OCI-LY1 (cell line): ENCODE results near the gene SNX8.

ENCODE experiments used
- H2AFZ ChIP-seq: fragments of 200-600 bp; sonication (generic), shearing (Covaris generic); 2 replicates; pipeline ENCODE4 v1.6.0; 2014; ENCODE audit warnings: antibody characterized with exemption, mild to moderate bottlenecking, low read length
- H3F3A ChIP-seq: fragments of 200-600 bp; sonication (generic), shearing (Covaris generic); 2 replicates; pipeline ENCODE4 v1.6.0; 2014; ENCODE audit warnings: mild to moderate bottlenecking, antibody characterized with exemption, low read length, moderate library complexity; ENCODE audit not compliant: insufficient read depth
- H3K27ac ChIP-seq: fragments of 200-600 bp; sonication (generic); 2 replicates; pipeline ENCODE4 v1.5.1; 2014; ENCODE audit warnings: low read length, mixed run types, mild to moderate bottlenecking, low read depth; ENCODE audit not compliant: poor library complexity, severe bottlenecking
- H3K27me3 ChIP-seq: fragments of 200-600 bp; sonication (generic); 2 replicates; pipeline ENCODE4 v1.6.0; 2014; ENCODE audit warnings: antibody characterized with exemption, mild to moderate bottlenecking, low read length, moderate library complexity; ENCODE audit not compliant: insufficient read depth
- H3K36me3 ChIP-seq: fragments of 200-600 bp; sonication (generic); 2 replicates; pipeline ENCODE4 v1.6.1; 2014; ENCODE audit warnings: mild to moderate bottlenecking, antibody characterized with exemption, low read length, moderate library complexity, mixed read lengths; ENCODE audit not compliant: insufficient read depth
- H3K4me1 ChIP-seq: fragments of 200-600 bp; sonication (generic); 2 replicates; pipeline ENCODE4 v1.5.1; 2014; ENCODE audit warnings: mild to moderate bottlenecking, low read length, moderate library complexity; ENCODE audit not compliant: insufficient read depth, severe bottlenecking
- H3K4me2 ChIP-seq: fragments of 200-600 bp; sonication (generic), shearing (Covaris generic); 2 replicates; pipeline ENCODE4 v1.6.1; 2014; ENCODE audit warnings: low read length
- H3K4me3 ChIP-seq: fragments of 200-600 bp; sonication (generic); 2 replicates; pipeline ENCODE4 v1.5.1; 2014; ENCODE audit warnings: low read length, low read depth, mild to moderate bottlenecking, mixed read lengths; ENCODE audit not compliant: poor library complexity, severe bottlenecking
- H3K79me2 ChIP-seq: fragments of 200-600 bp; shearing (Covaris generic); 2 replicates; pipeline ENCODE4 v1.6.1; 2016; ENCODE audit warnings: mixed run types, low read length, mixed read lengths; ENCODE audit not compliant: insufficient read depth
- H3K9ac ChIP-seq: fragments of 200-600 bp; sonication (generic), shearing (Covaris generic); 2 replicates; pipeline ENCODE4 v1.6.1; 2014; ENCODE audit warnings: mild to moderate bottlenecking, low read length, mixed read lengths
- H3K9me2 ChIP-seq: fragments of 200-600 bp; sonication (generic), shearing (Covaris generic); 2 replicates; pipeline ENCODE4 v1.6.1; 2014; ENCODE audit warnings: low read depth, mild to moderate bottlenecking, low read length, mixed read lengths
- H3K9me3 ChIP-seq: fragments of 200-600 bp; shearing (Covaris generic); 2 replicates; pipeline ENCODE4 v1.6.1; 2014; ENCODE audit warnings: low read length, mixed read lengths
- H4K20me1 ChIP-seq: fragments of 200-600 bp; sonication (generic), shearing (Covaris generic); 2 replicates; pipeline ENCODE4 v1.6.0; 2016; ENCODE audit warnings: mild to moderate bottlenecking, low read length; ENCODE audit not compliant: insufficient read depth
- EZH2 ChIP-seq: fragments of 200-600 bp; sonication (generic), shearing (Covaris generic); IDR thresholded peaks from 2 replicates; pipeline ENCODE4 v1.8.0; 2017; ENCODE audit warnings: borderline replicate concordance, mixed run types, mild to moderate bottlenecking, antibody characterized with exemption, low read length, moderate library complexity, mixed read lengths
- TF ChIP-seq, protein P1 (sequence below): fragments of 200-600 bp; sonication (generic), shearing (Covaris generic); IDR thresholded peaks from 2 replicates; pipeline ENCODE4 v1.5.1; 2017; ENCODE audit warnings: mild to moderate bottlenecking, antibody characterized with exemption, low read length, moderate library complexity, mixed read lengths

The SNX8 gene

GRCh38 chr7:2247141-2247995, 66.9 kb downstream of the SNX8 start:
- H3K9ac ChIP-seq: no peak overlapping the region
- no peak overlapping the region for H3K27ac ChIP-seq
- H3K4me3 ChIP-seq: no peak overlapping the region
- H3K4me1 ChIP-seq: peaks cover 34% of the 10 kb centered on the region
- no peaks in the 10 kb centered on the region for H3F3A ChIP-seq
- no peaks in the 10 kb centered on the region for H4K20me1 ChIP-seq
- H3K36me3 ChIP-seq: peaks cover 9% of the 10 kb centered on the region; the same call in 1 of the 2 replicates
- H3K27me3 ChIP-seq: no peaks in the 10 kb centered on the region
- H3K9me3 ChIP-seq: no peaks in the 10 kb centered on the region
- no peak overlapping the region for H3K4me2 ChIP-seq
- H3K9me2 ChIP-seq: no peaks in the 10 kb centered on the region
- no peaks in the 10 kb centered on the region for H3K79me2 ChIP-seq
- TF ChIP-seq, protein P1, sequence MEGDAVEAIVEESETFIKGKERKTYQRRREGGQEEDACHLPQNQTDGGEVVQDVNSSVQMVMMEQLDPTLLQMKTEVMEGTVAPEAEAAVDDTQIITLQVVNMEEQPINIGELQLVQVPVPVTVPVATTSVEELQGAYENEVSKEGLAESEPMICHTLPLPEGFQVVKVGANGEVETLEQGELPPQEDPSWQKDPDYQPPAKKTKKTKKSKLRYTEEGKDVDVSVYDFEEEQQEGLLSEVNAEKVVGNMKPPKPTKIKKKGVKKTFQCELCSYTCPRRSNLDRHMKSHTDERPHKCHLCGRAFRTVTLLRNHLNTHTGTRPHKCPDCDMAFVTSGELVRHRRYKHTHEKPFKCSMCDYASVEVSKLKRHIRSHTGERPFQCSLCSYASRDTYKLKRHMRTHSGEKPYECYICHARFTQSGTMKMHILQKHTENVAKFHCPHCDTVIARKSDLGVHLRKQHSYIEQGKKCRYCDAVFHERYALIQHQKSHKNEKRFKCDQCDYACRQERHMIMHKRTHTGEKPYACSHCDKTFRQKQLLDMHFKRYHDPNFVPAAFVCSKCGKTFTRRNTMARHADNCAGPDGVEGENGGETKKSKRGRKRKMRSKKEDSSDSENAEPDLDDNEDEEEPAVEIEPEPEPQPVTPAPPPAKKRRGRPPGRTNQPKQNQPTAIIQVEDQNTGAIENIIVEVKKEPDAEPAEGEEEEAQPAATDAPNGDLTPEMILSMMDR: peak; percentile 81
- TF ChIP-seq EZH2: no peak
- no peak overlapping the region for H2AFZ ChIP-seq

DNA sequence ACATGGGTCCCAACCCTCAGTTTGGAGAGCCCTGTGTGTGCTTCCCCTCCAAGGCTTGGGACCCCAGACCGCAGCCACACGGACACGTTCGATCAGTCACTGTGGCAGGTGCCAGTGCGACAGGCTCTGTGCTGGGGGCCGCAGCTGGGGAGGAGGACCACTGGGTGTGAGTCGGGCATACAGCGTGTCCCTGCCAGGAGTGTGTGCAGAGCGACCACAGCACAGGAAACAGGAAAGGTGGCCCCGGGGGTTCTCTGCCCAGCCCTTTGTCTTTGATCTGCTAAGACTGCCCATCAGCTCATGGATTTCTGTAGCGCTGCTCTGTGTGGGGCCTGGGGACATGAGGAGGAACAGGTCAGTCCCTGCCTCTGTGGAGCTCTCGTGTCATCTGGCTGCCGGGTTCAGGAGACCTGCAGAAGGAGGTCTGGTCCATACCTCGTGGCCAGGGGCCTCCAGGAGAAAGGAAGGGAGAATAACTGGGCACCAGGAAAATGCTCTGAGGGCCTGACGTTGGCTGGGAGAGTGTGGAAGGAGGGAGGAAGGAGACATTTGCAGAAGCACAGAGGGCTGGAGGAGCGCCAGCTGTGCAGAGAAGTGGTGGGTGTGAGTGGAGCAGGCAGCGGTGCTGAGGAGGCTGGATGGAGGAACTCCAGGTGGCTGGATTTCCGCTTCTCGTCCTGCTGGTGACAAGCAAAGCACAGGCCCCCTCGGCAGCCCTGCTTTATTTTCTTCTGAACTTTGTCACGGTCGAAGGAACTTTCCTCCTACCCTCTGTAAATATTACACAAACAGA, 68.2 kb downstream of the SNX8 start:
- no peak for TF ChIP-seq EZH2
- TF ChIP-seq, protein P1: no peak
- H4K20me1 ChIP-seq: no peaks in the 10 kb centered on the region
- H3K4me3 ChIP-seq: no peak overlapping the region
- H3K36me3 ChIP-seq: peaks cover 5% of the 10 kb centered on the region; the same call in 1 of the 2 replicates
- no peak overlapping the region for H2AFZ ChIP-seq
- no peak overlapping the region; the same call in 1 of the 2 replicates for H3K4me2 ChIP-seq
- H3K4me1 ChIP-seq: peaks cover 36% of the 10 kb centered on the region
- no peak overlapping the region for H3K9ac ChIP-seq
- H3K27ac ChIP-seq: no peak overlapping the region
- H3K79me2 ChIP-seq: peaks cover 6% of the 10 kb centered on the region
- H3K27me3 ChIP-seq: no peaks in the 10 kb centered on the region
- no peaks in the 10 kb centered on the region for H3K9me2 ChIP-seq
- H3K9me3 ChIP-seq: no peaks in the 10 kb centered on the region
- H3F3A ChIP-seq: no peaks in the 10 kb centered on the region

GRCh38 chr7:2244404-2244995, 69.7 kb downstream of the SNX8 start:
- H3K4me1 ChIP-seq: peaks cover 45% of the 10 kb centered on the region
- peak overlapping the region; percentile 11; the same call in 1 of the 2 replicates for H3K9ac ChIP-seq
- H3K79me2 ChIP-seq: peaks cover 14% of the 10 kb centered on the region
- H3K4me3 ChIP-seq: peak overlapping the region; percentile 8
- H3K9me3 ChIP-seq: no peaks in the 10 kb centered on the region
- H3K27ac ChIP-seq: peak overlapping the region; percentile 5
- TF ChIP-seq, protein P1: no peak
- no peak for TF ChIP-seq EZH2
- no peaks in the 10 kb centered on the region for H4K20me1 ChIP-seq
- no peaks in the 10 kb centered on the region for H3K9me2 ChIP-seq
- H3K27me3 ChIP-seq: no peaks in the 10 kb centered on the region
- peaks cover 3% of the 10 kb centered on the region for H3K36me3 ChIP-seq
- H2AFZ ChIP-seq: no peak overlapping the region
- H3K4me2 ChIP-seq: peak overlapping the region; percentile 19; the same call in 1 of the 2 replicates
- H3F3A ChIP-seq: no peaks in the 10 kb centered on the region
